Activated T-helper 2 cell treated with anti-CD3 and anti-CD28 coated beads, Interferon-gamma antibody, Interleukin-2, Interleukin-4, amounts not matched to agents 10 μg/mL and 5 μg/mL and 100 μg/mL, durations not matched to agents 14 hours and 24 hours and 36 hours (primary cell): Measurements from ENCODE around the gene CHST6. TPM values are rescaled to one million over a fixed set of nuclear protein-coding genes. Genes with fewer than 3 reads are reported as not detected.
"Not testable (repeated sequence)": the region's sequence is repeated elsewhere in the genome, so short reads cannot be mapped to it uniquely, and the experiment has no call there.

Source experiments
- DNase-seq: peaks from one replicate; pipeline ENCODE4 v3.0.0; 2021; ENCODE audit warnings: low spot score
- H3K27ac Mint-ChIP-seq: one replicate; pipeline ENCODE4 v1.8.0; 2021; ENCODE audit warnings: mixed read lengths
- H3K27me3 Mint-ChIP-seq: one replicate; pipeline ENCODE4 v1.8.0; 2021; ENCODE audit warnings: low read depth, mixed read lengths
- H3K36me3 Mint-ChIP-seq: one replicate; pipeline ENCODE4 v1.8.0; 2021; ENCODE audit warnings: low read depth, mixed read lengths
- H3K4me1 Mint-ChIP-seq: one replicate; pipeline ENCODE4 v1.8.0; 2021; ENCODE audit warnings: low read depth, mixed read lengths
- H3K4me3 Mint-ChIP-seq: one replicate; pipeline ENCODE4 v1.8.0; 2021; ENCODE audit warnings: low read depth, mild to moderate bottlenecking, moderate library complexity, mixed read lengths
- H3K9me3 Mint-ChIP-seq: one replicate; pipeline ENCODE4 v1.8.0; 2021; ENCODE audit warnings: mixed read lengths
- intact Hi-C: fragments of 100-400 bp; cut with micrococcal nuclease; formaldehyde crosslinking; loops from one replicate; pipeline ENCODE4 v1.15.1; 2023
- total RNA-seq: library from RNA; stranded (reverse); gene quantifications from 2 replicates; pipeline ENCODE4 v1.2.3, GENCODE V29; 2022

Gene CHST6
- total RNA-seq = not detected in 2 replicates

- Mint-ChIP-seq H3K27me3 (peaks cover 32% of the 10 kb centered on the region), H3K27ac (no peak within 1 kb of the TSS), H3K4me3 (no peak within 1 kb of the TSS), H3K9me3 (no peaks in the 10 kb centered on the region), H3K36me3 (no peaks in the 10 kb centered on the region), H3K4me1 (peaks cover 2% of the 10 kb centered on the region)
- intact Hi-C loops = no loop called here
- DNase-seq = no peak
Measured at GRCh38 chr16:75495076-75495674, at the start of gene CHST6. CHST6 (minus strand) TSS chr16:75495441; CDS start chr16:75479828, 15,613 bp downstream.

DNA sequence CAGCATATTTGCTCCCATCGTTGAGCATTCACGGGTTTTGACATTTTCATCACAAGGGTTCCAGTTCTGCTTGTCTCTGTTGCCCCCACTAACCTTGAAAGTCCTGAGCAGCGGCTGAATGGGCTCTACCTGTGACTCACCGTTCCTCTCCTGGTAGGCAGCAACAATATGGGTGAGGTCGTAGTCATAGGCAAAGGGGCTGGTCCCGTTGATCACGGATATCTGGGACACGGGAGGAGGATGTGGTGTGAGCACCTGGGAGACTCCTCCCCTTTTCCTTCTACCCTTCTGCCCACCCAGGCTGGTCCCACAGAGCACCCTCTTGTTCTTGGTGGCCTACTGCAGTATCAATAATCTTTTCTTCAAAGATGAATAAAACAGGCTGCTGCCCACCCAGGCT lies 47.2 kb upstream of the CHST6 start:
- intact Hi-C loops, H3K27ac Mint-ChIP-seq, H3K36me3 Mint-ChIP-seq, H3K9me3 Mint-ChIP-seq, DNase-seq, H3K4me1 Mint-ChIP-seq, H3K27me3 Mint-ChIP-seq, H3K4me3 Mint-ChIP-seq: not testable (repeated sequence)

- intact Hi-C loops = no loop called here
- Mint-ChIP-seq H3K27me3 (peaks cover 1% of the 10 kb centered on the region), H3K9me3 (no peaks in the 10 kb centered on the region), H3K4me3 (no peak overlapping the region), H3K27ac (no peak overlapping the region), H3K4me1 (peaks cover 2% of the 10 kb centered on the region), H3K36me3 (no peaks in the 10 kb centered on the region)
- DNase-seq = no peak
Measured at GRCh38 chr16:75541236-75541635, 46.0 kb upstream of the CHST6 start.

DNA sequence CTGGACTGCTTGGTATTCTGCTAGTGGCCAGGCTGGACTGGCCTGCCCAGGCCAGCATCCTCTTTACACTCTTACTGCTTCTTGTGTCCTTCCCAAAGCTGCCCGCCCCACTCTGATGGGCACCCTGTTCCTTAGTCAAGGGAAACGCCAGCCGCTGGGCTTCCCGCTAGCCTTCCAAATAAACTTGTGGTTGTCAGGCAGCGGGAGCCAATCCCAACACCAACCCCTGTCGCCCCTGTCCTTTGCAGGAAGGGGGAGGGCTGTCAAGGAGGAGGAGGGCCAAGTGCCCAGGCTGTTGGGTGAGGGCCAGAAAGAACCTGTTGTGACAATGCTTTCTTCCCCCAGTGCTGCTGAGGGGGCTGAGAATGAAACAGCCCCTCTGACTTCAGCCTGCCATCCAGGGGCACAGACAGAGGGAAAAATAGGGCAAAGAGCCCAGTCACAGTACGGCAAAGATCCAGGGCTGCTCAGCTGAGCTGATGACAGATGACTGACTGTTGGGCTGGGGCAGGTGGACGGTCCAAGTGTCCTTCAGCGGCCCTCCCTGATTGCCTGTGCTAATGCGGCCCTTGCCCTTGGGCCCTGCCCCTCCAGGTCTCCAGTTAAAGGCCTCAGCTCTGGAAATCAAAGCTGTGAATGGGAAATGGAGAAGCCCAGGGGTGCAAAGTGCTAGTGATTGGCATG lies 43.8 kb upstream of the CHST6 start:
- H3K9me3 Mint-ChIP-seq, intact Hi-C loops, H3K4me3 Mint-ChIP-seq, H3K4me1 Mint-ChIP-seq, H3K27me3 Mint-ChIP-seq, DNase-seq, H3K36me3 Mint-ChIP-seq, H3K27ac Mint-ChIP-seq: not testable (repeated sequence)

DNA sequence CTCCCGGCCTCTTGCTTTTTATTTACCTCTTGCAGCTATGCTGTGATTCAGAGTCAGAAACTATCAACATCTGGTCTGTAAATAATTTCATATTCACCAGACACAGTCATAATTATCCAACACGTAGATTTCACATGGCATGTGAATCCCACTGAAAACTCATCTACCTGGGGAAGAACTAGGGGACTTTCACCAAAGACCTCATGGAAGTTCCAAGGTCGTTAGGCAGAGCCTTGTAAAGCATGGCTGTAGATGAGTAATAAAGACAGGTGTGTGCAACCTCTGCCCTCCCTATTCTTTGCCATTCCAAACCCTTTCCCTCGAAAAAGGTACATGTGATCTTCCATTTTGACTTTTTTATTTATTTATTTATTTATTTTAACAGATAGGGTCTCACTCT lies 42.5 kb upstream of the CHST6 start:
- H3K4me3 Mint-ChIP-seq = no peak overlapping the region
- H3K27ac Mint-ChIP-seq = no peak overlapping the region
- peaks cover 2% of the 10 kb centered on the region for H3K4me1 Mint-ChIP-seq
- peaks cover 1% of the 10 kb centered on the region for H3K27me3 Mint-ChIP-seq
- intact Hi-C loops = no loop called here
- DNase-seq = no peak
- H3K36me3 Mint-ChIP-seq = no peaks in the 10 kb centered on the region
- no peaks in the 10 kb centered on the region for H3K9me3 Mint-ChIP-seq

GRCh38 chr16:75535901-75536300 lies 40.7 kb upstream of the CHST6 start, which contains the start of gene CHST5:
CHST5 (minus strand) TSS chr16:75536108; CDS start chr16:75530384, 5,724 bp downstream.
- Mint-ChIP-seq H3K36me3 (no peaks in the 10 kb centered on the region), H3K27ac (no peak within 1 kb of the TSS)
- no peak for DNase-seq

DNA sequence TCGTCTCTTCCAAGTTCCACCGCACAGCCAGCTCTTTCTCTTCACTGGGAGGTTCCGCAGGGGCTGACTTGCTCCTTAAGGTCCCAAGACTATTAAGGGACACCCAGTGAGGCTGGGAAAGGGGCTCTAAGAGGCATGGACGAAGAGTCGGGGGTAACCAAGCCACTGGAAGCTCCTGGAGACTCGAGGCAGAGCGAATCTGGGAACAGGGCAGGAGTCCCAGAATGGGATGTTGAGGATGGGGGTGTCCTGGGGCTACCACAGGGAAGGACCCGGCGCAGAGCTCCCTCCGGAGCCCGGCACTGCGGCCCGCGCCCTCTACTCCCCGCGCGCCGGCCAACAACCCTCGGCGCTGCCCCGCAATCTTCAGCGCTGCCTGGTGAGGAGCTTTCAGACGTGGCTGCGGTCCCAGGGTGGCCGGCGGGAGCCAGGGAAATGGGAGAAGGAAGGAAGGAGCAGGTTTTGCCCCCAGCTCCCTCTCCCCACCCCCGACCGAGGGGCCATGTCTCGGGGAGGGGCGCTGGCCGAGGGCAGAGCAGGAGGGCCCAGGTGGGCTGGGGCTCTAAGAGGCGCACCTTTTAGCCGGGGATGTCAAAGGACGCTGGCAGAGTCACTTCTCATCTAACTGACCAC lies 40.1 kb upstream of the CHST6 start:
- H3K9me3 Mint-ChIP-seq = no peaks in the 10 kb centered on the region

More at GRCh38 chr16:75535901-75536300, 40.7 kb upstream of the CHST6 start, which contains the start of gene CHST5:
- no peaks in the 10 kb centered on the region for H3K9me3 Mint-ChIP-seq
- H3K4me1 Mint-ChIP-seq = peaks cover 2% of the 10 kb centered on the region
- H3K4me3 Mint-ChIP-seq = no peak within 1 kb of the TSS
- H3K27me3 Mint-ChIP-seq = peaks cover 1% of the 10 kb centered on the region
- intact Hi-C loops = no loop called here

GRCh38 chr16:75534560-75535205 lies 39.4 kb upstream of the CHST6 start:
- Mint-ChIP-seq H3K9me3 (no peaks in the 10 kb centered on the region), H3K27ac (no peak overlapping the region), H3K36me3 (no peaks in the 10 kb centered on the region), H3K27me3 (peaks cover 1% of the 10 kb centered on the region), H3K4me3 (no peak overlapping the region), H3K4me1 (no peaks in the 10 kb centered on the region)
- no peak for DNase-seq
- intact Hi-C loops = no loop called here

More for the DNA sequence above, 40.1 kb upstream of the CHST6 start:
- Mint-ChIP-seq H3K4me1 (no peaks in the 10 kb centered on the region), H3K27me3 (peaks cover 1% of the 10 kb centered on the region), H3K4me3 (no peak overlapping the region), H3K36me3 (no peaks in the 10 kb centered on the region), H3K27ac (no peak overlapping the region)
- DNase-seq = no peak
- intact Hi-C loops = no loop called here

- H3K27ac Mint-ChIP-seq = no peak overlapping the region
- H3K4me3 Mint-ChIP-seq = no peak overlapping the region
- no peaks in the 10 kb centered on the region for H3K36me3 Mint-ChIP-seq
- H3K27me3 Mint-ChIP-seq = peaks cover 1% of the 10 kb centered on the region
- H3K9me3 Mint-ChIP-seq = no peaks in the 10 kb centered on the region
- H3K4me1 Mint-ChIP-seq = no peaks in the 10 kb centered on the region
- no peak for DNase-seq
- intact Hi-C loops = no loop called here
Measured at GRCh38 chr16:75532791-75533190, 37.5 kb upstream of the CHST6 start.

- Mint-ChIP-seq H3K27me3 (no peaks in the 10 kb centered on the region), H3K9me3 (no peaks in the 10 kb centered on the region), H3K36me3 (no peaks in the 10 kb centered on the region), H3K27ac (no peak overlapping the region), H3K4me1 (no peaks in the 10 kb centered on the region), H3K4me3 (no peak overlapping the region)
- intact Hi-C loops = no loop called here
- no peak for DNase-seq
Measured at GRCh38 chr16:75532142-75532765, 37.0 kb upstream of the CHST6 start.

DNA sequence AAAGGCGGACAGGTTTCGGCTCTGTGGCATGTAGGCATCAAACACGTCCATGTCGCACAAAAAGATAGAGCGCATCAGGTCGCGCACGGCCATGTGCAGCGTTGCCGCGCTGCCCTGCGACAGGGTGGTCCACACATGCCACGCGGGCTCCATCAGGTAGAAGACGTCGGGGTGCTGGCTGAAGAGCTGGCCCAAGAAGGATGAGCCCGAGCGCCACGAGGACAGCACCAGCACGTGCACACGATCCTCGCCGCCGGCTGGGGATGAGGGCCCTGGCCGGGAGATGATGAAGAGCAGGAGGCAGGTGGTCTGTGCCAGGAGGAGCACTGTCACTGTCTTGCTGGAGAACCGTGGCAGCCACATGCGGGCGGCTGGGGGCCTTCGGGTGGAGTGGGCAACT lies 34.7 kb upstream of the CHST6 start:
- no peak for DNase-seq
- Mint-ChIP-seq H3K27ac (no peak overlapping the region), H3K9me3 (no peaks in the 10 kb centered on the region), H3K27me3 (no peaks in the 10 kb centered on the region), H3K4me1 (no peaks in the 10 kb centered on the region), H3K36me3 (no peaks in the 10 kb centered on the region), H3K4me3 (no peak overlapping the region)
- intact Hi-C loops = no loop called here

DNA sequence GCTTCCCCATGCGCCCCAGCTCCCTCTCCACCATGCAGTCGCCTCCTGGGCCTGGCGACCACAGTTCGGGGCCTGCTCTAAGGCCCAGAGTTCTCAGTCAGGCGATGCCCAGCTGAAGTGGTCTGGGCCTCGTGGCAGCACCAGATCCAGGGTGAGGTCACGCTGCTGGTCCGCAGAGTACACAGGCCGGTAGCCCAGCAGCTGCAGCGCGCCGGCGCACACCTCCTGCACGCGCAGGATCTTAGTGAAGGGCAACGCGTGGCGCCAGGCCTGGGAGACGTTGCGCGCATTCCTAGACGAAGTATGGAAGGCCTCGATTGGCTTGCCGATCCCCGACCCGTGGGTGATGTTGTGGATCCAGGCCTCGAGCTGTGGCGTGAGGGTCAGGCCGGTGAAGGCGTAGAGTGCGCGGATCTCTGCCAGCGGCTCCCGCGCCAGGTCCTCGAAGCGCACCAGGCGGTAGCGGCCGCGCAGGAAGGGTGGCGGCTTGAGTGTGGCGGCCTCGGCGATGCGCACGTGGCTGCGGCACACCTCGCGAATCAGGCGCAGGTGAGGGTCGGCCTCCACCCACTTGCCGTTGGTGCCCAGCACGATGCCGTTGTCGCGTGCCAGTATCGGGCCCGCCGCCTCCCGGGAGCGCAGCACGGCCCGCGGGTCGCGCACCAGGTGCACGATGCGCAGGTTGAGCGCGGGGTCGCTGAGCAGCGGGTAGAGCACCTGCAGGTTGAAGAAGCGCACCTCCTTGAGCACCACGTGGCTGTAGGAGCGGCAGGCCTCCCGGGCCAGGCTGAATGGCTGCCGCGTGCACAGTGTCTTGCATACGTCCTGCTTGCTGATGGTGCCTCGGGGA lies 34.0 kb upstream of the CHST6 start:
- H3K9me3 Mint-ChIP-seq = no peaks in the 10 kb centered on the region
- H3K4me1 Mint-ChIP-seq = no peaks in the 10 kb centered on the region
- no peak overlapping the region for H3K4me3 Mint-ChIP-seq
- intact Hi-C loops = no loop called here
- H3K27ac Mint-ChIP-seq = no peak overlapping the region
- H3K27me3 Mint-ChIP-seq = no peaks in the 10 kb centered on the region
- H3K36me3 Mint-ChIP-seq = no peaks in the 10 kb centered on the region
- no peak for DNase-seq
